NCI-H1105 treated with DMSO at 0.1 percent for 48 hours (cell line): ENCODE results near the gene IL17C.

ENCODE experiments used
- DNase-seq: peaks from one replicate; lab custom pipeline; 2025; lab: John Stamatoyannopoulos, UW

IL17C gene

GRCh38 chr16:88627531-88628411, 10.6 kb upstream of the IL17C start:
- DNase-seq: no peak

- DNase-seq: no peak
Measured at GRCh38 chr16:88628512-88628974, 9.8 kb upstream of the IL17C start.

GRCh38 chr16:88629835-88630234, 8.5 kb upstream of the IL17C start:
- DNase-seq: no peak

DNA sequence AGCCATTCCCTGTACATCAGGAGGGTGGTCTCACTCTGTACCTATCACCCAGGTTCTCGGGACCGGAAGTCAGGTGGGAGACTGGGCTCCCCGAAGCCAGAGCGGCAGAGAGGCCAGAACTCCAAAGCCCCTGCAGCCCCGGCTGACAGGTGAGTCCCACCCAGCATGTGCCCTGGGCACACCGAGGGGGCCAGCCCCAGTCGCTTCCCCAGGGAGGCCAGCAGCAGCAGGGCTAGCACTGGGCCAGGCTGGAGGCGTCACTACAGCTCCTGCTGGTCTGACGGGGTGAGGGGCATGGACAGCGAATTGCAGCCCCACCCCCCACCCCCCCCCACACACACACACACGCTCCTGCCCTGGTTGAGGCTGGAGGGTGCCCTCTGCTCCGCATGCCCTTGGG, 7.9 kb upstream of the IL17C start:
- no peak for DNase-seq

GRCh38 chr16:88630941-88631340, 7.4 kb upstream of the IL17C start:
- DNase-seq: no peak

DNA sequence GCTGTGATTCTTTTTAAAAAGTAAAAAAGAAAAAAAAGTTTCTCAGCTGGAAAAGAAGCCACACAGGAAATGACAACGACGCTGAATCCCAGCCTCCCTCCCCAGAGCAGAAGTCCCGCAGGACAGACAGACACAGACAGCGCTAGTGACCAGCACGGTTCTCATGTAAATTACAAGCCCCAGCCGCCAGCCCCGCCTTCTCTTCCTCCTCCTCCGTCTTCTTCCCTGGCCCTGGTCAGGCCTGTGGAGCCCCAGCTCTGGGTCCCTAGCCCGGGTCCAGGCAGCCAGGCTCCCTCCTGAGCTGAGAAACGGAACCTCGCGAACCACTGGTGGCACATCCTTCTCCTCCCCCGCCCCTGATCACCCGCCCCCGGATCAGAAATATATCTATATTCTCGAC, 7.0 kb upstream of the IL17C start:
- DNase-seq: no peak

DNA sequence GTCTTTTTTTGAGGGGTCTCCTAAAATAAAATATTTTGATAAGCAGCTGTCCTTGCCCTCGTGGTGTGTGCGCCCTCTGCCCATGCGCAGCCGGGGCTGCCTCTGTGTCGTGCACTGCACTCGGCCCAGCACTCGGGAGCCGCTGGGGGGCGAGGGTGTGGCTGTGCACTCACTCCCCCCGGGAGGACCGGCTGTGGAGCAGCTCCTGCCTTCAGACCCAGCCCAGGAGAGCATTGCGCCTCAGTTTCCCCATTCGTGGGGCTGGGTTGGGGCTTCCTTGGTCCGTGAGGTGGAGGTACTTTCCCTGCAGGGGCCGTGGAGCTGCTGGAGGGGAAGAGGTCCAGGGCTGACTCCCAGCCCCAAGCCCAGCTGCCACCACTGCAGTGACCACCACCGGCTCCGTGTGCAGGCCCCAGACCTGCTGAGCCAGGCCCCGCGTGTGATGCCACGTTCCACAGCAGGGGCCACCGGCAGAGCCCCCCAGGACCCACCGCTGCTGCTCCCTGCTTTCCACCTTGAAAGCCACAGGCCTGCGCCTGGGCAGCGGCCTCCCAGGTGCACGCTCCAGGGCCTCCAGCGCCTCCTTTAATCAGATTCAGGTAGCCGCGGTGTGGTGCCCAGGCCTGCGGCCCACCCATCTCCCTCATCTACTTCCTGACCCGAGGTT, 6.3 kb upstream of the IL17C start:
- no peak for DNase-seq

- DNase-seq: no peak
Measured at GRCh38 chr16:88632587-88632930, 5.8 kb upstream of the IL17C start.

DNA sequence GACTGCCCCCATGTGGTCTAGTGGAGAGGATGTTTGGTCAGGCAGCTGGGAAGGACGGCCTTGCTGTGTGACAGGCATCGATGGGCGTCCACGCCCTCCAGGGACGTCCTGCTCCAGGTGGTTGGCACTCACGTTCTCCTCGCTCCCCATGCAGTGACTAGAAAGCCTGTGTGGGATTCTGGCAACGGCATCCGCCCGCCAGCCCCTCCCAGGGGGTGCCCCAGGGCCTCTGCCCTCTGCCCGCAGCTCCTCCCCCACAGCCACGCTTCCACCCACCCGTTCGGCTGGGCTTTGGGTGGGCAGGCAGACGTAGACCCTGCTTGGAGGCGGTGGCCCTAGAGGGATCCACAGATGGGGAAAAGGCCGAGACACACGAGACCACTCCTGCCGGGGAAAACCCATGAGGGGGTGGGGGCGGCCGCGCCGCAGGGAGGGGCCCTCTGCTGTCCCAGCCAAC, 4.7 kb upstream of the IL17C start:
- DNase-seq: no peak

DNA sequence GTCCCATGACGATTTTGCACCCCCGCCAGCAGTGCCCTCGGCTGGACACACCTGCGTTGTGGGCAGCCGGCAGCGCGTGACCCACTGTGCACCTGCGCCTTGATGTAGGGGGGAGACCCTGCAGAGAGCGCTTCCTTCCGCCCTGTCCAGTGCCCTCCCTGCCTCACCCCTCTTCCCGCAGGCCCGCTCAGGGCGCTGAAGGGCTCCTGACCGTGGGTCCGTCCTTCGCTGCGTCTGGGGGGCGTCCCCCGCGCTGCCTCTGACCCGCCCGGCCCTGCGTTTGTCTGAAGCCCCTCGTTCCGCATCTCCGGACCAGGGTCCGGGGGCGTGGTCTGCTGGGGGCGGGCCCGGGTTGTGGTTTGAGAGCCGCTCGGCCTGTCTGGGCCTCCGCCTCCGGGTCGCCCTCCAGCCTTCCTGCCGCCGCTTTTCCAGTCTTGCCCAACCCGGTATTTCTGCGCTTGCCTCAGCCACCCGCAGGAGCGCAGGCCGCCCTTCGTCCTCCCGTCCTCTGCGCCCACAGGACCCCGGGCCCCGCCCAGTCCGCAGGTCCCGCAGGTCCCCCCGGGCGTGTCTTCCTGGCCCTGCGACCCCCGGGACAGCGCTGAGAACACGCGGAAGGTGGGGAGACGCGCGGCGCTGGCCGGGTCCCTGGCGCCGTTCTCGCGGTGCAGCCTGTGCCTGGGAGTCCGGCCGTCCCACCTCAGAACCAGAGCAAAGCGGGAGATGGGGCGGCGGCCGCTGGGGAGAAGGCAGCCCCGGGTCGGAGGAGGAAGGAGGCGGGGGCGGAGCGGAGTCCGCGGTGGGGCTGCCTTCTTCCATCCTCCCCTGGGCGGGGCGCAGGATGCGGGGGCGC, 4.0 kb upstream of the IL17C start:
- DNase-seq: no peak

GRCh38 chr16:88634994-88635670, 3.2 kb upstream of the IL17C start:
- no peak for DNase-seq

- DNase-seq: no peak
Measured at GRCh38 chr16:88635671-88636319, 2.6 kb upstream of the IL17C start.

GRCh38 chr16:88636488-88637265, 1.7 kb upstream of the IL17C start:
- DNase-seq: no peak

DNA sequence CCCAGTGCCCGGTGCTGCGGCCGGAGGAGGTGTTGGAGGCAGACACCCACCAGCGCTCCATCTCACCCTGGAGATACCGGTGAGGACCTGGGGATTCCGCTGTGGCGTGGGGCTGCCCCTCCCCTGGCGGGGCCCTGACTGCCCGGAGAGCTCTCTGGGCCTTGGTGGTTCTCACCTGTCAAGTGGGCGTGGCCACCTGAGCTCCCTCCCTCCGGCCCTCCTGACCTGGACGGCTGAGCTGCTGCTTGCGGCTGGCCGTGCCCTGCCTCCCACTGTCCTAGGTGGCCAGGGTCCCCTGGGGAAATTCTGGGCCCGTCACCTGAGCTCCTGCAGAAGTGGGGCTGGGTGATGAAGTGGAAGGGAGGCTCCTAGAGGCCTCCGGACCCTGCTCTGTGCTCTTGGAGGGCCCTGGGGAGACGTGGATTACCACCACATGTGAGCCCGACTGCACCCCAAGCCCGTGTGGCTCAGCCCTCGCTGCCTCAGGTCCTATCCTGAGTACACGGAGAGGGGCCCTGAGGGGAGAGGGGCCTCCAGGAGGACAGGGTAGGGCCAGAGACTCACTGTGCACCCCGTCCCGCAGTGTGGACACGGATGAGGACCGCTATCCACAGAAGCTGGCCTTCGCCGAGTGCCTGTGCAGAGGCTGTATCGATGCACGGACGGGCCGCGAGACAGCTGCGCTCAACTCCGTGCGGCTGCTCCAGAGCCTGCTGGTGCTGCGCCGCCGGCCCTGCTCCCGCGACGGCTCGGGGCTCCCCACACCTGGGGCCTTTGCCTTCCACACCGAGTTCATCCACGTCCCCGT, 1.1 kb downstream of the IL17C start:
- no peak for DNase-seq

DNA sequence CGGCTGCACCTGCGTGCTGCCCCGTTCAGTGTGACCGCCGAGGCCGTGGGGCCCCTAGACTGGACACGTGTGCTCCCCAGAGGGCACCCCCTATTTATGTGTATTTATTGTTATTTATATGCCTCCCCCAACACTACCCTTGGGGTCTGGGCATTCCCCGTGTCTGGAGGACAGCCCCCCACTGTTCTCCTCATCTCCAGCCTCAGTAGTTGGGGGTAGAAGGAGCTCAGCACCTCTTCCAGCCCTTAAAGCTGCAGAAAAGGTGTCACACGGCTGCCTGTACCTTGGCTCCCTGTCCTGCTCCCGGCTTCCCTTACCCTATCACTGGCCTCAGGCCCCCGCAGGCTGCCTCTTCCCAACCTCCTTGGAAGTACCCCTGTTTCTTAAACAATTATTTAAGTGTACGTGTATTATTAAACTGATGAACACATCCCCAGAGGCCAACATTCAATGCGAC, 1.7 kb downstream of the IL17C start:
- no peak for DNase-seq

- DNase-seq: no peak
Measured at GRCh38 chr16:88640498-88641247, 2.3 kb downstream of the IL17C start.

DNA sequence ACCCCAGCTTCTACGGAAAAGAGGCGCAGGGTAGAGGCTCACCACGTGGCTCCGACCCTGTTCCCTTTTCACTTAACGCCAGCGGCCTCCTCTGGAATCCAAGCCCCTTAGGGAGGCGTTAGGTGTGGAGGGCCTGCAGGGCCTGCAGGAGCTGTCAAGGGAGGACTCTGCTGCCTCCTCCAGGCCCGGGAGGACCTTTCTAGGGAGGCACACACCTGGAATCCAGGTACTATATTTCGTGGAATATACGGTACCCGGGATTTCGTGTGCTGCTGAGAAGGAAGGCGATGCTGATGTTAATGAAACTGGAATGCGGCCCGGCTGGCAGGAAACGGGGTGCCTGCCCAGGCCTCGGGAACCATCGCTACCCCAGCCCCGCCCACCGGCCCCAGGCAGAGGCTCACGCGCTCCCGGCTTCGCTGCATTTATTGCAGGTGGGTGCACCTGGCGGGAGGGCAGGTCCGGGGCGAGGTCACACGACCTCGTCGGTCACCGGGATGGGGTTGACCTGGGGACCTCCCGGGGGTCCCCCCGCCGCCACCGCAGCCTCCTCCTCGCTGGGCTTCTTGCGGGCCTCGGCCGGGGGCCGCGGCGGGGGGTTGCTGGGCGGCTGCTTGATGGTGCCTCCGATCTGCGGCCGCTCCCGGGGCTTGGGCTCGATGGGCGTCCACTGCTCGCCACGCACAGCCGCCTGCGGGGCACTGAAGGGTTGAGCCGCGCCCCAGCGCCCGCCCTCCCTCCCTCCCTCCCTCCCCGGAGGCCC, 4.7 kb downstream of the IL17C start:
- no peak for DNase-seq

GRCh38 chr16:88643644-88643932, 5.2 kb downstream of the IL17C start:
- DNase-seq: no peak
